PFSK-1 (cell line): ENCODE measurements around the gene HDAC4.

Experiments used
- POLR2AphosphoS5 ChIP-seq: IDR thresholded peaks from 2 replicates; pipeline ENCODE4 v1.6.1; 2012; ENCODE audit warnings: low read depth, mild to moderate bottlenecking, control low read depth, low read length, moderate library complexity
- TF ChIP-seq, protein P1 (sequence below), 2 experiments: IDR thresholded peaks; 2 replicates each; pipeline versions ENCODE4 v1.6.1 to v1.8.0; 2011 to 2012; ENCODE audit warnings: low read depth in 2 of 2, low read length in 2 of 2, control low read depth in 1 of 2, inconsistent platforms in 1 of 2, mild to moderate bottlenecking in 1 of 2, moderate library complexity in 1 of 2; ENCODE audit not compliant: insufficient read depth in 1 of 2

GRCh38 chr2:239103125-239104098 is 297.4 kb downstream of the HDAC4 start:
- TF ChIP-seq POLR2AphosphoS5: no peak
- TF ChIP-seq, protein P1, sequence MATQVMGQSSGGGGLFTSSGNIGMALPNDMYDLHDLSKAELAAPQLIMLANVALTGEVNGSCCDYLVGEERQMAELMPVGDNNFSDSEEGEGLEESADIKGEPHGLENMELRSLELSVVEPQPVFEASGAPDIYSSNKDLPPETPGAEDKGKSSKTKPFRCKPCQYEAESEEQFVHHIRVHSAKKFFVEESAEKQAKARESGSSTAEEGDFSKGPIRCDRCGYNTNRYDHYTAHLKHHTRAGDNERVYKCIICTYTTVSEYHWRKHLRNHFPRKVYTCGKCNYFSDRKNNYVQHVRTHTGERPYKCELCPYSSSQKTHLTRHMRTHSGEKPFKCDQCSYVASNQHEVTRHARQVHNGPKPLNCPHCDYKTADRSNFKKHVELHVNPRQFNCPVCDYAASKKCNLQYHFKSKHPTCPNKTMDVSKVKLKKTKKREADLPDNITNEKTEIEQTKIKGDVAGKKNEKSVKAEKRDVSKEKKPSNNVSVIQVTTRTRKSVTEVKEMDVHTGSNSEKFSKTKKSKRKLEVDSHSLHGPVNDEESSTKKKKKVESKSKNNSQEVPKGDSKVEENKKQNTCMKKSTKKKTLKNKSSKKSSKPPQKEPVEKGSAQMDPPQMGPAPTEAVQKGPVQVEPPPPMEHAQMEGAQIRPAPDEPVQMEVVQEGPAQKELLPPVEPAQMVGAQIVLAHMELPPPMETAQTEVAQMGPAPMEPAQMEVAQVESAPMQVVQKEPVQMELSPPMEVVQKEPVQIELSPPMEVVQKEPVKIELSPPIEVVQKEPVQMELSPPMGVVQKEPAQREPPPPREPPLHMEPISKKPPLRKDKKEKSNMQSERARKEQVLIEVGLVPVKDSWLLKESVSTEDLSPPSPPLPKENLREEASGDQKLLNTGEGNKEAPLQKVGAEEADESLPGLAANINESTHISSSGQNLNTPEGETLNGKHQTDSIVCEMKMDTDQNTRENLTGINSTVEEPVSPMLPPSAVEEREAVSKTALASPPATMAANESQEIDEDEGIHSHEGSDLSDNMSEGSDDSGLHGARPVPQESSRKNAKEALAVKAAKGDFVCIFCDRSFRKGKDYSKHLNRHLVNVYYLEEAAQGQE (IDR thresholded peaks at IDR 0.05; ENCODE audit: insufficient read depth in 1 of 2, low read depth in 2 of 2, low read length in 2 of 2): no peak
